Cardiac septum (tissue), 1 donor: ENCODE results near the gene GADL1. TPM values are rescaled to one million over a fixed set of nuclear protein-coding genes. Genes with fewer than 3 reads are reported as not detected.

Experiments
- DNase-seq: peaks from one replicate; pipeline ENCODE4 v3.0.0-alpha.2; 2020; ENCODE audit warnings: low spot score
- intact Hi-C: fragments of 100-400 bp; cut with DNase I; formaldehyde crosslinking; loops from one replicate; pipeline ENCODE4 v1.14.0; 2022
- total RNA-seq: library from RNA; stranded (reverse); fragmentation: NEBNext Ultra II Directional; extraction: Animal tissue kit (Norgen Biotek cat#: 25700); gene quantifications from one replicate; pipeline ENCODE4 v1.2.1, GENCODE V29; 2021
- donor health status: DM: no; HTN: no; CAD: no.

The GADL1 gene
- total RNA-seq, 1 donor from 2014 or later = 0.62 TPM

- intact Hi-C loops = loop anchor here (5.0 kb wide), 5 partner anchors 83 to 578 kb away; partner anchors contain the start of gene TGFBR2
- no peak for DNase-seq
Measured at GRCh38 chr3:30690199-30690598, 204.3 kb downstream of the GADL1 start.

GRCh38 chr3:30688776-30689641 lies 205.5 kb downstream of the GADL1 start:
- intact Hi-C loops = loop anchor here (10.0 kb wide), 1 partner anchor 464 kb away; no protein-coding TSS in a partner anchor
- no peak for DNase-seq

GRCh38 chr3:30687930-30688570 lies 206.4 kb downstream of the GADL1 start:
- DNase-seq = no peak
- intact Hi-C loops = loop anchor here (10.0 kb wide), 1 partner anchor 463 kb away; no protein-coding TSS in a partner anchor

- intact Hi-C loops = loop anchor here (10.0 kb wide), 1 partner anchor 462 kb away; no protein-coding TSS in a partner anchor
- DNase-seq = no peak
Measured at GRCh38 chr3:30686799-30687198, 207.7 kb downstream of the GADL1 start.

GRCh38 chr3:30686176-30686575 lies 208.3 kb downstream of the GADL1 start:
- intact Hi-C loops = loop anchor here (10.0 kb wide), 1 partner anchor 461 kb away; no protein-coding TSS in a partner anchor
- no peak for DNase-seq

GRCh38 chr3:30685267-30685667 lies 209.2 kb downstream of the GADL1 start:
- intact Hi-C loops = loop anchor here (10.0 kb wide), 1 partner anchor 460 kb away; no protein-coding TSS in a partner anchor
- DNase-seq = no peak

GRCh38 chr3:30684356-30684755 lies 210.1 kb downstream of the GADL1 start:
- intact Hi-C loops = loop anchor here (5.0 to 10.0 kb wide), 2 partner anchors 157 to 460 kb away; no protein-coding TSS in a partner anchor
- no peak for DNase-seq

- DNase-seq = no peak
- intact Hi-C loops = loop anchor here (5.0 to 10.0 kb wide), 2 partner anchors 156 to 459 kb away; no protein-coding TSS in a partner anchor
Measured at GRCh38 chr3:30683769-30684168, 210.7 kb downstream of the GADL1 start.

GRCh38 chr3:30682434-30683155 lies 211.9 kb downstream of the GADL1 start:
- DNase-seq = no peak
- intact Hi-C loops = loop anchor here (5.0 to 10.0 kb wide), 2 partner anchors 155 to 458 kb away; no protein-coding TSS in a partner anchor

- no peak for DNase-seq
Measured at GRCh38 chr3:30681649-30682211, 212.7 kb downstream of the GADL1 start.

GRCh38 chr3:30680789-30681648 lies 213.4 kb downstream of the GADL1 start:
- DNase-seq = no peak

More at GRCh38 chr3:30681649-30682211, 212.7 kb downstream of the GADL1 start:
- intact Hi-C loops = loop anchor here (2.0 to 10.0 kb wide), 3 partner anchors 23 to 457 kb away; no protein-coding TSS in a partner anchor

GRCh38 chr3:30679045-30679444 lies 215.4 kb downstream of the GADL1 start:
- intact Hi-C loops = no loop called here

More at GRCh38 chr3:30680789-30681648, 213.4 kb downstream of the GADL1 start:
- intact Hi-C loops = loop anchor here (2.0 to 10.0 kb wide), 3 partner anchors 22 to 456 kb away; no protein-coding TSS in a partner anchor

GRCh38 chr3:30677347-30677685 lies 217.1 kb downstream of the GADL1 start:
- intact Hi-C loops = no loop called here
- DNase-seq = no peak

More at GRCh38 chr3:30679045-30679444, 215.4 kb downstream of the GADL1 start:
- no peak for DNase-seq

- intact Hi-C loops = no loop called here
- DNase-seq = no peak
Measured at GRCh38 chr3:30676424-30677346, 217.8 kb downstream of the GADL1 start.
